Islet precursor cell (in vitro differentiated cells): ENCODE data around the gene B4GALT2.

Experiments used
- DNase-seq: peaks from one replicate; pipeline ENCODE4 v3.0.0-alpha.2; 2018

The B4GALT2 gene

GRCh38 chr1:44031252-44032169, 52.5 kb downstream of the B4GALT2 start, which contains the start of gene SLC6A9:
Gene SLC6A9 (minus strand): TSS chr1:44031462. CDS start chr1:44024277, 7,185 bp downstream.
- peak; percentile 83 for DNase-seq

GRCh38 chr1:44032170-44032790, 53.3 kb downstream of the B4GALT2 start:
- DNase-seq: no peak

- DNase-seq: no peak
These were observed 54.1 kb downstream of the B4GALT2 start for GRCh38 chr1:44033041-44033575.

- DNase-seq: no peak
These were observed 54.7 kb downstream of the B4GALT2 start for GRCh38 chr1:44033756-44034155.

- no peak for DNase-seq
These were observed 55.4 kb downstream of the B4GALT2 start for GRCh38 chr1:44034423-44034822.

GRCh38 chr1:44034976-44035716, 56.1 kb downstream of the B4GALT2 start:
- no peak for DNase-seq

- DNase-seq: no peak
These were observed 56.9 kb downstream of the B4GALT2 start for GRCh38 chr1:44035726-44036408.

GRCh38 chr1:44036409-44037139, 57.6 kb downstream of the B4GALT2 start:
- DNase-seq: peak; percentile 81

GRCh38 chr1:44037154-44037553, 58.1 kb downstream of the B4GALT2 start:
- no peak for DNase-seq

GRCh38 chr1:44038876-44039657, 60.1 kb downstream of the B4GALT2 start:
- no peak for DNase-seq

GRCh38 chr1:44040418-44040817, 61.4 kb downstream of the B4GALT2 start:
- no peak for DNase-seq
